HepG2 (cell line): Measurements from ENCODE around the gene SCYL1. TPM values are rescaled to one million over a fixed set of nuclear protein-coding genes. Genes with fewer than 3 reads are reported as not detected.
A peak's percentile ranks its signal among the peaks of the same experiment; 100 is the strongest.

Experiments used
- DNMT1 ChIP-seq: sonication (generic); formaldehyde crosslinking; IDR thresholded peaks from 2 replicates; pipeline ENCODE4 v1.5.1; 2020; ENCODE audit warnings: mild to moderate bottlenecking, missing genetic modification reagents
- HIVEP1 ChIP-seq: sonication (generic); formaldehyde crosslinking; IDR thresholded peaks from 2 replicates; pipeline ENCODE4 v1.4.0; 2020; ENCODE audit warnings: mild to moderate bottlenecking, missing genetic modification reagents
- IKZF1 ChIP-seq: fragments of 450-650 bp; IDR thresholded peaks from 2 replicates; pipeline ENCODE4 v1.7.1; 2016
- KDM2A ChIP-seq: sonication (generic); formaldehyde crosslinking; IDR thresholded peaks from 2 replicates; pipeline ENCODE4 v1.4.0; 2020; ENCODE audit warnings: low read depth, missing genetic modification reagents, borderline replicate concordance
- NKX3-1 ChIP-seq: sonication (generic); formaldehyde crosslinking; IDR thresholded peaks from 2 replicates; pipeline ENCODE4 v1.5.0; 2020; ENCODE audit warnings: missing genetic modification reagents
- SP4 ChIP-seq: sonication (generic); formaldehyde crosslinking; IDR thresholded peaks from 2 replicates; pipeline ENCODE4 v1.8.1; 2023; ENCODE audit warnings: mild to moderate bottlenecking, missing genetic modification reagents
- TCF12 ChIP-seq, 2 experiments: fragments of 450-650 bp in 1 of 2; sonication (generic) in 1 of 2; formaldehyde crosslinking in 1 of 2; IDR thresholded peaks; 2 replicates each; pipeline versions ENCODE4 v1.6.1 to v1.8.0; 2017 to 2022; ENCODE audit warnings: antibody characterized with exemption in 1 of 2, mild to moderate bottlenecking in 1 of 2, missing genetic modification reagents in 1 of 2, moderate library complexity in 1 of 2
- XRCC5 ChIP-seq: fragments of 200-400 bp; formaldehyde crosslinking; optimal IDR thresholded peaks from 2 replicates; pipeline ENCODE3; 2017; ENCODE audit warnings: mild to moderate bottlenecking, low read length
- ZNF292 ChIP-seq: sonication (generic); formaldehyde crosslinking; IDR thresholded peaks from 2 replicates; pipeline ENCODE4 v1.8.1; 2022; ENCODE audit warnings: mild to moderate bottlenecking, low read depth, missing genetic modification reagents, borderline replicate concordance
- ZNF598 ChIP-seq: sonication (generic); formaldehyde crosslinking; IDR thresholded peaks from 2 replicates; pipeline ENCODE4 v1.5.1; 2020; ENCODE audit warnings: mild to moderate bottlenecking, missing genetic modification reagents, borderline replicate concordance
- ZNF605 ChIP-seq: sonication (generic); formaldehyde crosslinking; IDR thresholded peaks from 2 replicates; pipeline ENCODE4 v1.8.0; 2022; ENCODE audit warnings: mild to moderate bottlenecking, missing genetic modification reagents
- ZSCAN29 ChIP-seq: sonication (generic); formaldehyde crosslinking; conservative IDR thresholded peaks from 2 replicates; pipeline ENCODE4 v1.4.0; 2020; ENCODE audit warnings: mild to moderate bottlenecking, missing genetic modification reagents
- polyA plus RNA-seq, 8 experiments: library from polyadenylated mRNA; depleted of rRNA in 3 of 8; stranded (reverse) in 7 of 8; unstranded in 1 of 8; fragments of >200 nt; fragmentation: Illumina TruSeq in 4 of 8; extraction: Trizol in 4 of 8; gene quantifications; 2 replicates each; pipeline versions ENCODE4 v1.2.1 to v1.2.3, GENCODE V29; 2011 to 2016; ENCODE audit warnings: low read depth in 4 of 8, missing spikeins in 1 of 8, mixed read lengths in 1 of 8; ENCODE audit not compliant: insufficient read depth in 1 of 8
- total RNA-seq, 5 experiments: library from RNA; depleted of rRNA; stranded (reverse); fragments of >200 nt; fragmentation: Illumina TruSeq; extraction: Trizol; gene quantifications; 2 replicates each; pipeline ENCODE4 v1.2.3, GENCODE V29; 2016; ENCODE audit warnings: low read depth in 1 of 5
- TF ChIP-seq, protein P1 (sequence below): sonication (generic); formaldehyde crosslinking; IDR thresholded peaks from 2 replicates; pipeline ENCODE4 v1.4.0; 2020; ENCODE audit warnings: mild to moderate bottlenecking, missing genetic modification reagents

SCYL1 gene
- total and polyA plus RNA-seq, 2 of the 13 experiments (the other 11 are each of a cell fraction or from before 2014, with no cell fraction given): 65.9 to 103 TPM

GRCh38 chr11:65524014-65524740 is 706 bp upstream of the SCYL1 start (continued):
- TF ChIP-seq HIVEP1 (CRISPR knock-in tag): peak; percentile 29; the same call in 1 of the 2 replicates
- TF ChIP-seq XRCC5: peak; percentile 35
- no peak for TF ChIP-seq NKX3-1 (CRISPR knock-in tag)
- no peak for TF ChIP-seq TCF12 (IDR thresholded peaks at IDR 0.05)
- TF ChIP-seq TCF12 (CRISPR knock-in tag; IDR thresholded peaks at IDR 0.05): no peak
- TF ChIP-seq, protein P1, sequence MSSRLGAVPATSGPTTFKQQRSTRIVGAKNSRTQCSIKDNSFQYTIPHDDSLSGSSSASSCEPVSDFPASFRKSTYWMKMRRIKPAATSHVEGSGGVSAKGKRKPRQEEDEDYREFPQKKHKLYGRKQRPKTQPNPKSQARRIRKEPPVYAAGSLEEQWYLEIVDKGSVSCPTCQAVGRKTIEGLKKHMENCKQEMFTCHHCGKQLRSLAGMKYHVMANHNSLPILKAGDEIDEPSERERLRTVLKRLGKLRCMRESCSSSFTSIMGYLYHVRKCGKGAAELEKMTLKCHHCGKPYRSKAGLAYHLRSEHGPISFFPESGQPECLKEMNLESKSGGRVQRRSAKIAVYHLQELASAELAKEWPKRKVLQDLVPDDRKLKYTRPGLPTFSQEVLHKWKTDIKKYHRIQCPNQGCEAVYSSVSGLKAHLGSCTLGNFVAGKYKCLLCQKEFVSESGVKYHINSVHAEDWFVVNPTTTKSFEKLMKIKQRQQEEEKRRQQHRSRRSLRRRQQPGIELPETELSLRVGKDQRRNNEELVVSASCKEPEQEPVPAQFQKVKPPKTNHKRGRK (CRISPR knock-in tag): 0 out of 2 replicates have a peak, but pooled peaks have one; percentile 43
- TF ChIP-seq DNMT1 (CRISPR knock-in tag): no peak
- 0 out of 2 replicates have a peak, but pooled peaks have one; percentile 56 for TF ChIP-seq ZNF292
- no peak for TF ChIP-seq ZNF598
- peak; percentile 39; the same call in 1 of the 2 replicates for TF ChIP-seq SP4 (CRISPR knock-in tag)
- peak; percentile 96 for TF ChIP-seq ZSCAN29 (CRISPR knock-in tag)
- no peak for TF ChIP-seq IKZF1
- peak; percentile 74; the same call in 1 of the 2 replicates for TF ChIP-seq ZNF605
- no peak for TF ChIP-seq KDM2A (CRISPR knock-in tag)
